ENCODE data around the gene GORAB. TPM values are rescaled to one million over a fixed set of nuclear protein-coding genes. Genes with fewer than 3 reads are reported as not detected.

Gene GORAB
- total RNA-seq, 2 donors from 2014 or later = 16.7 to 25.1 TPM

GRCh38 chr1:170530972-170531757 lies 801 bp upstream of the GORAB start:
- Histone ChIP-seq H3K9me3 (no peaks in the 10 kb centered on the region), H3K27ac (peak overlapping the region; percentile 94 to 95), H3K36me3 (no peaks in the 10 kb centered on the region), H3K4me1 (ENCODE audit: control insufficient read depth in 1 of 2, low read depth in 2 of 2) (peaks cover 15 to 28% of the 10 kb centered on the region in 2 donors), H3K4me3 (peak overlapping the region; percentile 85), H3K27me3 (replicated peaks; ENCODE audit: insufficient read depth) (no peaks in the 10 kb centered on the region)
- TF ChIP-seq CTCF (IDR thresholded peaks at IDR 0.05) = no peak
- ATAC-seq (ENCODE audit: insufficient number of reproducible peaks, low FRiP score, low read depth) = peak; percentile 4
- no peak for DNase-seq (ENCODE audit: low spot score)

- peak overlapping the region; percentile 85 for H3K4me3 ChIP-seq
- H3K27ac ChIP-seq = no peak overlapping the region
- ATAC-seq (ENCODE audit: insufficient number of reproducible peaks, low FRiP score, low read depth) (no peak), DNase-seq (ENCODE audit: low spot score) (no peak)
- TF ChIP-seq CTCF (IDR thresholded peaks at IDR 0.05) = no peak
- no peaks in the 10 kb centered on the region for H3K9me3 ChIP-seq
- no peaks in the 10 kb centered on the region for H3K36me3 ChIP-seq
- H3K27me3 ChIP-seq (replicated peaks; ENCODE audit: insufficient read depth) = no peaks in the 10 kb centered on the region
- H3K4me1 ChIP-seq (ENCODE audit: control insufficient read depth in 1 of 2, low read depth in 2 of 2) = peaks cover 32 to 47% of the 10 kb centered on the region in 2 donors
Measured at GRCh38 chr1:170533298-170533697, 1.3 kb downstream of the GORAB start.

GRCh38 chr1:170534626-170535147 lies 2.7 kb downstream of the GORAB start:
- peaks cover 34 to 61% of the 10 kb centered on the region in 2 donors for H3K4me1 ChIP-seq (ENCODE audit: control insufficient read depth in 1 of 2, low read depth in 2 of 2)
- DNase-seq (ENCODE audit: low spot score) = no peak
- H3K27me3 ChIP-seq (replicated peaks; ENCODE audit: insufficient read depth) = no peaks in the 10 kb centered on the region
- peaks cover 3% of the 10 kb centered on the region for H3K36me3 ChIP-seq
- no peak for TF ChIP-seq CTCF (IDR thresholded peaks at IDR 0.05)
- ATAC-seq (ENCODE audit: insufficient number of reproducible peaks, low FRiP score, low read depth) = no peak
- H3K27ac ChIP-seq = no peak overlapping the region
- no peaks in the 10 kb centered on the region for H3K9me3 ChIP-seq
- no peak overlapping the region for H3K4me3 ChIP-seq

- H3K27me3 ChIP-seq (replicated peaks; ENCODE audit: insufficient read depth) = no peaks in the 10 kb centered on the region
- no peak overlapping the region for H3K27ac ChIP-seq
- H3K4me1 ChIP-seq (ENCODE audit: control insufficient read depth in 1 of 2, low read depth in 2 of 2) = peaks cover 34 to 55% of the 10 kb centered on the region in 2 donors
- TF ChIP-seq CTCF (IDR thresholded peaks at IDR 0.05) = no peak
- H3K4me3 ChIP-seq = no peak overlapping the region
- DNase-seq (ENCODE audit: low spot score) = no peak
- H3K9me3 ChIP-seq = no peaks in the 10 kb centered on the region
- no peak for ATAC-seq (ENCODE audit: insufficient number of reproducible peaks, low FRiP score, low read depth)
- H3K36me3 ChIP-seq = peaks cover 10% of the 10 kb centered on the region
Measured at GRCh38 chr1:170535418-170535817, 3.5 kb downstream of the GORAB start.

GRCh38 chr1:170536924-170537551 lies 5.1 kb downstream of the GORAB start:
- Histone ChIP-seq H3K27me3 (replicated peaks; ENCODE audit: insufficient read depth) (no peaks in the 10 kb centered on the region), H3K4me3 (no peak overlapping the region), H3K4me1 (ENCODE audit: control insufficient read depth in 1 of 2, low read depth in 2 of 2) (peaks cover 34 to 48% of the 10 kb centered on the region in 2 donors), H3K9me3 (no peaks in the 10 kb centered on the region), H3K27ac (peak overlapping the region; percentile 9 to 11), H3K36me3 (peaks cover 14% of the 10 kb centered on the region)
- ATAC-seq (ENCODE audit: insufficient number of reproducible peaks, low FRiP score, low read depth) (no peak), DNase-seq (ENCODE audit: low spot score) (no peak)
- TF ChIP-seq CTCF (IDR thresholded peaks at IDR 0.05) = no peak
